GM21576 (cell line): ENCODE data around the gene PRKAB1.

Experiments used
- ATAC-seq: cut with Tn5 transposase; IDR thresholded peaks from one replicate; pipeline ENCODE4 v1.9.1; 2021; ENCODE audit warnings: mild to moderate bottlenecking, moderate library complexity; ENCODE audit not compliant: unreplicated experiment

The PRKAB1 gene

DNA sequence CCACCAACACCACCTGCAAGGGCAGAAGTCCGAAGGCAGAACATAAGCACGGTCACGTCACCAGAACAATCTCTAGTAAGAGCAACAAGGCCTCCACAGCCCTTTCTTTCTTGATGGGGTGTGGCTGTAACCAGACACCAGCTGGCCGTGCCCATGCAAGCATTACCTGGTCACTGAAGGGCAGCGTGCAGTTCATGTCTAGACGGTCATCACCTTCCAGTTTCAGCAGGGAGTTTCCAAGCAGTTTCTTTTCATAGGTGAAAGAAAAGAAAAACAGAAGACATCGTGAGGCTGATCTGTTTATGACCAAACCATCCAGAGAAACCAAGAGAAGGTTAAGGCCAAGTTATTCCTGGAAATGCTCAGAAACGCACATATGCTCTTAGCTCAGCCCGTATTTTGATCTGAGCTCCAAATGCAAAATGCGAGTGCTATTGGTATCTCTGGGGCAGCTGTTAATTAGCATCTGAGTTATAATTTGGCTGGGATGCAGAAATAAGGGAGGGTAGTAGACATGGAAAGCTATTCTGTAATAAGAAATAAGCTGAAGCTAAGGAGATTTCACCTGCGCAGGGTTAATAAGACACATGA lies 42.5 kb downstream of the PRKAB1 start:
- ATAC-seq = no peak

DNA sequence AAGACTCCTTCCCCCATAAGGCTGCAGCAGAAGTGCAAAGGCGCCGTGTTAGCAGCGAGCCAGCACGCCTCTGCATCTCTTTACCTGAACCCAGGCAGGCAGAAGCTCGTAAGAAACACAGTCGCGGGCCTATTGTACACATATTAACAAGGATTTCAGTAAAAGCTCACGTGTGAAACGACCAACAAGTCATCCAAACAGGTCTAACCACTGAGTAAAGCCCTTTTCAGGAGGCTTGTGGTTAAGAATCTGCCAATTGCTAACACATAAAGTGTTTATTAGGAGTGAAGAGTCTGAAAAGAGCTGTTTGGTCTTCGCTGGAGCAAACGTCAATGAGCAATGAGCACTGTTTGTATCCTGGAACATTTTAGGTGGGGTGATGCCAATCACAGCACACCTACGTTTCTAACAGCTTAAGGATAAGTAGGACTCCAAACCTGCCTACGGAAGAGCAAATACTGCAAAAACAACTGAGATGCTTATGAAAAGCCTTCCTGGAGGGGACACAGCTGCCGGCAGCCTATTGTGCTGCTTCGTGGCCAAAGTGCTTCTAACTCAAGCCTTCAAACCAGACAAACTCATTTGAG lies 43.1 kb downstream of the PRKAB1 start:
- no peak for ATAC-seq

- ATAC-seq = no peak
These were observed 43.8 kb downstream of the PRKAB1 start for GRCh38 chr12:119711693-119712092.

- no peak for ATAC-seq
These were observed 44.8 kb downstream of the PRKAB1 start for GRCh38 chr12:119712721-119713120.

DNA sequence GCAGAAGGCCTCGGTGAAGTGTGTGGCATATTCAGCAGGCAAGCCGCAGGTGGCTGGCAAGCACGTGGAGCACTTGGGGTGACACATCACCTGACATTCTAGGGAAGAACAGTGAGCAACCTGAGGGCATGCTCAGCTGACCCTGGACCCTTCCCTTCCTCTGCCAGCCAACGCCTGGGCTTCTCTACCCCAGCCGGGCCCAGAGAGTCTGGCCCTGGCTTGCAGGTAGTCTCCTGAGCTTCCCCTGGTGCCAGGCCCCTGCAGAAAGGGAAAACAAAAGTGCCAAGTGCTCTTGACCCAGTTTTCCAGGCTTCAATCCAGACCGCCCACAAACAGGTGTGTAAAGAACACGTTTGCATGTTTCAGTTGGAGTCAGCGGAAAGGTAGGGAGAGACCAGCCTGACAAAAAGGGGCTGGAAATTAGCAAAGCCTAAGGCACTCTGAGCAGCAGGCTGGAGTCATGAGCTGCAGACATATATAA lies 45.7 kb downstream of the PRKAB1 start:
- no peak for ATAC-seq

GRCh38 chr12:119714614-119715267 lies 46.8 kb downstream of the PRKAB1 start:
- ATAC-seq = no peak

- no peak for ATAC-seq
These were observed 47.3 kb downstream of the PRKAB1 start for GRCh38 chr12:119715268-119715620.

DNA sequence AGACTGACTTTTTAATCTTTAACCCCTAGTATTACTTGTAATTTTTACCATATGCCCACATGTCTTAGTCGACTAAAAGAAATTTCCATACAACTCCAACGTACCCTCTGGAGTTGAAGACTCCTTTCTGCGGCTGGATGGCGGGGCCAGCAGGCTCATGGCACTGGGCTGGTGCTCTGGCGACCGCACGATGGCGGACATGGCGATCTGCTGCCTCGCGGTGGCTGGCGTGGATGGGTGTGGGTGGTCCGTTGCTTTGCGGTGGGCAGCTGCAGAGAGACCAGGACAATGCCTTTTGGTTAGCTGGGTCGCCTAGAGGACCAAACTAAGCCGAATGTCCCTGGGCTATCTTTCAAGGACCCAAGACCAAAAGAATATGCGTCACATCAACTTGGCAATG lies 50.2 kb downstream of the PRKAB1 start:
- ATAC-seq = no peak

DNA sequence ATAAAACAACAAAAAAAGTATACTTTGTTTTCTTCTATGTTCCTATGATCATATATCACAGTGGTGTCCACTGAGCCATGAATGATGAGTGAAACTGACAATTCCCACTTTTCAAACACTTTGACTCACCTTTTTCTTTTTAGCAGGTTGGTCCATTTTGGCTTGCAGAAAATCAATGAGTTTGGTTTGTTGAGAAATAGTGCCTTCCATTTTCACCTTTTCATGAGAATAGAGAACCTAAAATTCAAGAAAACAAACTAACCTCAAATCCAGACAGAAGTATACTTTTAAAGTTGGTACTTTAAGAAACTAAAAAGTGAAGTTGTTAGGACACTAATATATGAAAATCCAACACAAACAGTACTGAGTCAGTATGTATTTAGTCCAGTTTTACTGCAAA lies 52.4 kb downstream of the PRKAB1 start:
- ATAC-seq = no peak

- ATAC-seq = no peak
These were observed 53.4 kb downstream of the PRKAB1 start for GRCh38 chr12:119721306-119721705.

GRCh38 chr12:119725523-119725922 lies 57.6 kb downstream of the PRKAB1 start:
- ATAC-seq = no peak

DNA sequence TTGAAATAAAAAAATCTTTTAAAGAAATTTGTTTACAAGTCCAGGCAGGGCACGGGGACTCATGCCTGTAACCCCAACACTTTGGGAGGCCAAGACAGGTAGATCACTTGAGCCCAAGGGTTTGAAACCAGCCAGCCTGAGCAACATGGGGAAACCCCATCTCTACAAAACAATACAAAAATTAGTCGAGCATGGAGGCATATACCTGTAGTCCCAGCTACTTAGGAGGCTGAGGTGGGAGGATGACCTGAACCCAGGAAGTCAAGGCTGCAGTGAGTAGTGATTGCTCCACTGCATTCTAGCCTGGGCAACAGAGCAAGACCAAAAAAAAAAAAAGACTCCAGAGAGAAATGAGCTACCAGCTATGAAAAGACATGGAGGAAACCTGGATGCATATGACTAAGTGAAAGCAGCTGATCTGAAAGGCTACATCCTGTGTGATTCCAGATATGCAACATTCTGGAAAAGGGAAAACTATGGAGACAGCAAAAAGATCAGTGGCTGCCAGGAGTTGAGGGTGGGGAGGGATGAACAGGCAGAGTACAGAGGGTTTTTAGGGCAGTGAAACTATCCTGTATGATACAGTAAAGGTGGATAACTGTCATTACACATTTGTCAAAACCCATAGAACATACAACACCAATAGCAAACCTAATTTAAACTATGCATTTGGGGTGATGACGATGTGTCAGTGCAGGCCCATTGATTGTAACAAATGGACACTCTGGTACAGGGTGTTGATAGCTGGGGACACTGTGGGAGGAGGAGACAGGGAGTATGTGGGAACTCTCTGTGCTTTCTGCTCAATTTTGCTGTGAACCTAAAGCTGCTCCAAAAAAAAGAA lies 59.9 kb downstream of the PRKAB1 start:
- no peak for ATAC-seq

DNA sequence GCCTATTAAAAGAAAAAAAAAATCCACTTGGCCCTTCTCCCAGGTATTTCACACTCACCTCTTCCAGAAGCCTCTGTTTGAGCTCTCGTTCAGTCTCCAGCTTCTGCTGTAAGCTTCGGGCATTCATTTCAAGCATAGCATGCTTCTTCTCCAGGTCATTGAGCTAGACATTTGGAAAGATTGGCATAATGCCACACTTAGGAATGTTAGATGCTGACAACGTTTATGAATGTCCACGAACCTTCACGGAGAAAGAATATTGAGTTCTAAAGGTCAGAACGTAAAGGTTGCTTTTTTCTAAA lies 60.5 kb downstream of the PRKAB1 start:
- ATAC-seq = no peak

DNA sequence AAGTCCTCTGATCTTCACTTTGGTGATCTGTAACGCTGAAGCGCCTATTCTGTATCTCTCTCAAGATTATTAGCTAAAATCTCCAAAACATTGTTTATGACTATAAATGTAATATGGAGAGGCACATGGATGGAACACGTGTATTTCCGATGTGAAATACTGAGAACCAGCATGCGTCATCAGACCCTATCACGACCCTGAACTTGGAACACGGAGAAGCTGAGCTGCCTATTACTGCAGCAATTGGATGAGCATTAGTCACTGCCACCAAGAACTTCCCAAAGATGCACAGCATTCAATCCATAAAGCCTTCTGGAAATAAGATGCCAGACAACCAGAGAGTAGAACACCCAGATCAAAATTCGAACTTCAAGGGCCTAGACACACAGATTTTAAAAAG lies 61.9 kb downstream of the PRKAB1 start:
- ATAC-seq = no peak

- no peak for ATAC-seq
These were observed 62.4 kb downstream of the PRKAB1 start for GRCh38 chr12:119730381-119730780.
